Bladder microvascular endothelial cell (primary cell): Measurements from ENCODE around the gene SLC12A2. TPM values are rescaled to one million over a fixed set of nuclear protein-coding genes. Genes with fewer than 3 reads are reported as not detected.

Experiments
- total RNA-seq: library from RNA; depleted of rRNA; stranded (reverse); fragments of >200 nt; gene quantifications from 2 replicates; pipeline ENCODE4 v1.2.3, GENCODE V29; 2014

SLC12A2 gene
- 56.0 and 131 TPM in 2 replicates for total RNA-seq

GRCh38 chr5:128083033-128083810 lies at the start of gene SLC12A2:
Gene SLC12A2, plus strand, starts transcription at chr5:128083766. Its CDS starts 189 bp downstream, at chr5:128083955.

